Esophagus (tissue), 2 donors: ENCODE results near the gene ADAMTS16. TPM values are rescaled to one million over a fixed set of nuclear protein-coding genes. Genes with fewer than 3 reads are reported as not detected.
"Not testable (repeated sequence)": the region's sequence is repeated elsewhere in the genome, so short reads cannot be mapped to it uniquely, and the experiment has no call there.

Source experiments
- H3K27ac ChIP-seq, 2 donors: one replicate each; pipeline ENCODE4 v1.5.1; 2013; ENCODE audit warnings: low read depth in 2 of 2, mild to moderate bottlenecking in 2 of 2, inconsistent platforms in 1 of 2, low read length in 1 of 2, moderate library complexity in 1 of 2
- H3K27me3 ChIP-seq, 2 donors: one replicate each; pipeline ENCODE4 v1.6.1; 2013; ENCODE audit warnings: low read length in 2 of 2, control low read depth in 1 of 2, mild to moderate bottlenecking in 1 of 2; ENCODE audit not compliant: insufficient read depth in 2 of 2, control insufficient read depth in 1 of 2
- H3K36me3 ChIP-seq, 2 donors: one replicate each; pipeline ENCODE4 v1.6.1; 2013; ENCODE audit warnings: low read length in 1 of 2; ENCODE audit not compliant: control insufficient read depth in 2 of 2, insufficient read depth in 2 of 2
- H3K4me1 ChIP-seq, 2 donors: one replicate each; pipeline ENCODE4 v1.6.1; 2013; ENCODE audit warnings: low read length in 1 of 2; ENCODE audit not compliant: control insufficient read depth in 2 of 2, insufficient read depth in 2 of 2
- H3K4me3 ChIP-seq, 2 donors: one replicate each; pipeline ENCODE4 v1.5.1; 2013; ENCODE audit warnings: low read length in 2 of 2, mild to moderate bottlenecking in 2 of 2, low read depth in 1 of 2, moderate library complexity in 1 of 2
- H3K9me3 ChIP-seq, 2 donors: one replicate each; pipeline ENCODE4 v1.6.1; 2013; ENCODE audit warnings: mild to moderate bottlenecking in 2 of 2, low read depth in 1 of 2, low read length in 1 of 2, moderate library complexity in 1 of 2; ENCODE audit not compliant: control insufficient read depth in 2 of 2, insufficient read depth in 1 of 2
- WGBS, 2 donors: extraction: QIAGEN DNeasy Blood & Tissue Kit; methylation state at CpG; one replicate each; pipeline ENCODE4 v1.1.7; 2013; 5-methylcytosine and 5-hydroxymethylcytosine counted together
- polyA plus RNA-seq, 2 donors: library from polyadenylated mRNA; stranded (reverse); fragments of 200-250 nt; gene quantifications; one replicate each; pipeline ENCODE4 v1.2.3, GENCODE V29; 2013
- donor health status: healthy with polysubstance abuse.
- donor health status: Bipolar disorder and iron deficiency.

The ADAMTS16 gene
- polyA plus RNA-seq, 2 donors: not detected

- Histone ChIP-seq H3K4me1 (no peaks in the 10 kb centered on the region), H3K9me3 (peaks cover 0 to 2% of the 10 kb centered on the region in 2 donors), H3K27me3 (no peaks in the 10 kb centered on the region), H3K4me3 (no peak overlapping the region), H3K27ac (no peak overlapping the region), H3K36me3 (no peaks in the 10 kb centered on the region)
- WGBS, 2 donors: 37 to 40% methylated on average over 7 of the region's 7 CpGs
Measured at GRCh38 chr5:5126444-5126843, 13.7 kb upstream of the ADAMTS16 start.

- no peak overlapping the region for H3K27ac ChIP-seq
- H3K4me3 ChIP-seq: no peak overlapping the region
- no peaks in the 10 kb centered on the region for H3K4me1 ChIP-seq
- WGBS, 2 donors: 74 to 76% methylated on average over 8 of the region's 8 CpGs
- peaks cover 4 to 5% of the 10 kb centered on the region in 2 donors for H3K9me3 ChIP-seq
- no peaks in the 10 kb centered on the region for H3K36me3 ChIP-seq
- H3K27me3 ChIP-seq: no peaks in the 10 kb centered on the region
Measured at GRCh38 chr5:5128766-5129165, 11.4 kb upstream of the ADAMTS16 start.

GRCh38 chr5:5132234-5132633, 7.9 kb upstream of the ADAMTS16 start:
- H3K9me3 ChIP-seq: peaks cover 7% of the 10 kb centered on the region in 2 donors
- no peak overlapping the region for H3K27ac ChIP-seq
- H3K4me1 ChIP-seq: no peaks in the 10 kb centered on the region
- no peaks in the 10 kb centered on the region for H3K27me3 ChIP-seq
- WGBS, 2 donors: 84 to 85% methylated on average over 10 of the region's 10 CpGs
- H3K36me3 ChIP-seq: no peaks in the 10 kb centered on the region
- H3K4me3 ChIP-seq: no peak overlapping the region

GRCh38 chr5:5132693-5133295, 7.3 kb upstream of the ADAMTS16 start:
- no peak overlapping the region for H3K4me3 ChIP-seq
- H3K4me1 ChIP-seq: no peaks in the 10 kb centered on the region
- H3K9me3 ChIP-seq: peaks cover 7% of the 10 kb centered on the region in 2 donors
- no peaks in the 10 kb centered on the region for H3K27me3 ChIP-seq
- no peaks in the 10 kb centered on the region for H3K36me3 ChIP-seq
- WGBS, 2 donors: 78% methylated on average over 15 of the region's 15 CpGs
- no peak overlapping the region for H3K27ac ChIP-seq

GRCh38 chr5:5134107-5134506, 6.0 kb upstream of the ADAMTS16 start:
- Histone ChIP-seq H3K9me3 (peaks cover 7% of the 10 kb centered on the region in 2 donors), H3K4me3 (no peak overlapping the region), H3K36me3 (no peaks in the 10 kb centered on the region), H3K4me1 (no peaks in the 10 kb centered on the region), H3K27ac (no peak overlapping the region), H3K27me3 (no peaks in the 10 kb centered on the region)
- 96 to 97% methylated on average over 9 of the region's 9 CpGs for WGBS, 2 donors

GRCh38 chr5:5135957-5136676, 4.0 kb upstream of the ADAMTS16 start:
- WGBS, 2 donors: 46 to 49% methylated on average over 8 of the region's 8 CpGs
- Histone ChIP-seq H3K27ac (no peak overlapping the region), H3K36me3 (no peaks in the 10 kb centered on the region), H3K27me3 (peaks cover 5 to 9% of the 10 kb centered on the region in 2 donors), H3K4me3 (no peak overlapping the region), H3K4me1 (peaks cover 0 to 5% of the 10 kb centered on the region in 2 donors), H3K9me3 (peaks cover 7% of the 10 kb centered on the region in 2 donors)

GRCh38 chr5:5137851-5138250, 2.3 kb upstream of the ADAMTS16 start:
- not testable (repeated sequence) for H3K9me3 ChIP-seq

GRCh38 chr5:5139336-5139776, 774 bp upstream of the ADAMTS16 start:
- Histone ChIP-seq H3K36me3 (no peaks in the 10 kb centered on the region), H3K9me3 (no peaks in the 10 kb centered on the region), H3K27me3 (peaks cover 5 to 10% of the 10 kb centered on the region in 2 donors), H3K4me3 (no peak overlapping the region), H3K27ac (no peak overlapping the region), H3K4me1 (peaks cover 0 to 5% of the 10 kb centered on the region in 2 donors)
- 18 to 19% methylated on average over 37 to 39 of the region's 39 CpGs for WGBS, 2 donors

More at GRCh38 chr5:5137851-5138250, 2.3 kb upstream of the ADAMTS16 start:
- not testable (repeated sequence) for H3K27ac ChIP-seq, H3K36me3 ChIP-seq, H3K4me1 ChIP-seq, H3K4me3 ChIP-seq
- H3K27me3 ChIP-seq: peaks cover 5 to 10% of the 10 kb centered on the region in 2 donors
- WGBS, 2 donors: 93 to 96% methylated on average over 11 to 24 of the region's 24 CpGs

GRCh38 chr5:5140479-5141338, 579 bp downstream of the ADAMTS16 start:
- Histone ChIP-seq H3K4me1 (peaks cover 0 to 5% of the 10 kb centered on the region in 2 donors), H3K36me3 (no peaks in the 10 kb centered on the region), H3K4me3 (peak overlapping the region in 1 of 2 donors; percentile 5), H3K27ac (no peak overlapping the region), H3K27me3 (peaks cover 5 to 13% of the 10 kb centered on the region in 2 donors), H3K9me3 (no peaks in the 10 kb centered on the region)
- 3 to 4% methylated on average over 55 to 57 of the region's 57 CpGs for WGBS, 2 donors
